Measurements from ENCODE around the gene LHFPL2. TPM values are rescaled to one million over a fixed set of nuclear protein-coding genes. Genes with fewer than 3 reads are reported as not detected.

The LHFPL2 gene
- total and polyA plus RNA-seq, 7 donors = 1.1 to 6.4 (median 3.6) TPM

GRCh38 chr5:78593465-78593864, 55.1 kb downstream of the LHFPL2 start:
- intact Hi-C loops (cut with DNase I) = no loop called here
- no peak for TF ChIP-seq CTCF (IDR thresholded peaks at IDR 0.05)
- 82 to 94% (median 87%) methylated on average over 2 of the region's 2 CpGs for WGBS, 3 donors
- ATAC-seq = peak in 2 of 4 donors; percentile 36 to 48
- Histone ChIP-seq H3K4me3 (no peak overlapping the region), H3K36me3 (ENCODE audit: insufficient read depth in 1 of 2, low read depth in 1 of 2) (no peaks in the 10 kb centered on the region), H3K9me3 (no peaks in the 10 kb centered on the region), H3K4me1 (peaks cover 53% of the 10 kb centered on the region), H3K27ac (no peak overlapping the region), H3K27me3 (ENCODE audit: insufficient read depth in 3 of 3, low read length in 2 of 3) (no peaks in the 10 kb centered on the region)
- DNase-seq = no peak

GRCh38 chr5:78592735-78593386, 55.7 kb downstream of the LHFPL2 start:
- no peaks in the 10 kb centered on the region for H3K36me3 ChIP-seq (ENCODE audit: insufficient read depth in 1 of 2, low read depth in 1 of 2)
- H3K27ac ChIP-seq = no peak overlapping the region
- no peaks in the 10 kb centered on the region for H3K9me3 ChIP-seq
- H3K4me3 ChIP-seq = no peak overlapping the region
- no peak for DNase-seq
- TF ChIP-seq CTCF (IDR thresholded peaks at IDR 0.05) = no peak
- peaks cover 59% of the 10 kb centered on the region for H3K4me1 ChIP-seq
- ATAC-seq = no peak
- 27 to 38% (median 37%) methylated on average over 7 of the region's 7 CpGs for WGBS, 3 donors
- no peaks in the 10 kb centered on the region for H3K27me3 ChIP-seq (ENCODE audit: insufficient read depth in 3 of 3, low read length in 2 of 3)
- intact Hi-C loops (cut with DNase I) = no loop called here

GRCh38 chr5:78591972-78592700, 56.4 kb downstream of the LHFPL2 start:
- Histone ChIP-seq H3K4me3 (no peak overlapping the region), H3K4me1 (peaks cover 66% of the 10 kb centered on the region), H3K27ac (no peak overlapping the region), H3K9me3 (no peaks in the 10 kb centered on the region), H3K27me3 (ENCODE audit: insufficient read depth in 3 of 3, low read length in 2 of 3) (no peaks in the 10 kb centered on the region), H3K36me3 (ENCODE audit: insufficient read depth in 1 of 2, low read depth in 1 of 2) (no peaks in the 10 kb centered on the region)
- ATAC-seq = no peak
- 61 to 79% (median 73%) methylated on average over 9 of the region's 9 CpGs for WGBS, 3 donors
- no peak for DNase-seq
- TF ChIP-seq CTCF (IDR thresholded peaks at IDR 0.05) = no peak
- intact Hi-C loops (cut with DNase I) = no loop called here

- H3K4me1 ChIP-seq = peaks cover 70% of the 10 kb centered on the region
- DNase-seq (no peak), ATAC-seq (no peak)
- WGBS, 3 donors = 46 to 63% (median 53%) methylated on average over 6 of the region's 6 CpGs
- TF ChIP-seq CTCF (IDR thresholded peaks at IDR 0.05) = no peak
- no peaks in the 10 kb centered on the region for H3K27me3 ChIP-seq (ENCODE audit: insufficient read depth in 3 of 3, low read length in 2 of 3)
- H3K27ac ChIP-seq = no peak overlapping the region
- intact Hi-C loops (cut with DNase I) = no loop called here
- no peaks in the 10 kb centered on the region for H3K36me3 ChIP-seq (ENCODE audit: insufficient read depth in 1 of 2, low read depth in 1 of 2)
- no peak overlapping the region for H3K4me3 ChIP-seq
- no peaks in the 10 kb centered on the region for H3K9me3 ChIP-seq
Measured at GRCh38 chr5:78591138-78591612, 57.4 kb downstream of the LHFPL2 start.
